ENCODE results near the gene TRIM44. TPM values are rescaled to one million over a fixed set of nuclear protein-coding genes. Genes with fewer than 3 reads are reported as not detected.

Gene TRIM44
- polyA plus RNA-seq, 2 of the 4 experiments (the other 2 are of a cell fraction) = 19.3 to 70.4 TPM

DNA sequence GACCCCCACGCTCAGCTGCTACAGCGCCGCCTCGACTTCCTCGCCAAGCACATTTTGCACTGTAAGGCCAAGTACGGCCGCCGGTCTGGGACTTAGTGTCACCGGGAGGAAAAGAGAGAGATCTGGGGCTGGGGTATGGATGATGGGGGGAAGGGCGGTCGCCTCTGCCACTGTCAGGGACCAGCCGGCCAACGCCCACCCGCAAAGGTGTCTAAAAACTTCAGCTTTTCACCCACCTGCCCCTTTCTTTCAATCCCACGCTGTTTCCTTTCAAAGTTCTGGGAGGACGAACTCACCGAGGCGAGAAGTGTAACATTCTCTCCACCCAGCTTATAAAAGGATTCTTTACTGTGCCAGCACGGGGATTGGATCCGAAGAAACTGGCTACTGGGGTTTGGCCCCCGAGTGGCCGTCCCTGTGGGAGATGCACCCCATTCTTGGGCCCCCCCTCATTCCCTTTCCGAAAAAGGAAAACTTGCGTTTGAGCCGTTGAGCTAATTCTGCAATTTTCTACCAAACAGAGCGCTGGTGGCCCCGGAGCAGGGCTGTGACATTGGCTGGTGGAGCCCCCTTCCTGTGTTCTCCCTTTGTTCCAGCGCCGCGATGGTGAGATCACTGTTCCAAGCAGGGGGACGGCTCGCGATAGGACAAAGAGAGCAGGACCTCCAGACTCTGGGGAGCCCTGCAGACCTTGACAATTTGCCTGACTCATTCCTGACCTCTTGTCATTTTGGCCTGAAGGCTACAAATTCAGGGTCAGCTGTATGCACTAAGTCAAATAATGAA lies 42.5 kb upstream of the TRIM44 start:
- Histone ChIP-seq H3K4me3 (peak overlapping the region; percentile 90), H3K4me1 (peaks cover 42% of the 10 kb centered on the region; the same call in 2 of the 3 replicates), H3K9me3 (no peaks in the 10 kb centered on the region), H3K27ac (peak overlapping the region; percentile 94 to 97), H3K4me2 (peak overlapping the region; percentile 94)
- TF ChIP-seq EHF (CRISPR knock-in tag; IDR thresholded peaks at IDR 0.05) (no peak), ZSCAN20 (CRISPR knock-in tag; IDR thresholded peaks at IDR 0.05) (no peak), ZC3H11A (IDR thresholded peaks at IDR 0.05) (no peak), BHLHE40 (IDR thresholded peaks at IDR 0.05; ENCODE audit: low read depth, low read length) (no peak), CBX2 (IDR thresholded peaks at IDR 0.05; ENCODE audit: borderline replicate concordance, low read depth) (no peak), HEYL (CRISPR knock-in tag; IDR thresholded peaks at IDR 0.05) (no peak), CBX8 (IDR thresholded peaks at IDR 0.05) (no peak), MYC (IDR thresholded peaks at IDR 0.05; ENCODE audit: borderline replicate concordance, low read length) (no peak), SMC3 (IDR thresholded peaks at IDR 0.05) (no peak), HOXB13 (CRISPR knock-in tag; IDR thresholded peaks at IDR 0.05; ENCODE audit: low read depth) (no peak)
- TF ChIP-seq, protein P1, sequence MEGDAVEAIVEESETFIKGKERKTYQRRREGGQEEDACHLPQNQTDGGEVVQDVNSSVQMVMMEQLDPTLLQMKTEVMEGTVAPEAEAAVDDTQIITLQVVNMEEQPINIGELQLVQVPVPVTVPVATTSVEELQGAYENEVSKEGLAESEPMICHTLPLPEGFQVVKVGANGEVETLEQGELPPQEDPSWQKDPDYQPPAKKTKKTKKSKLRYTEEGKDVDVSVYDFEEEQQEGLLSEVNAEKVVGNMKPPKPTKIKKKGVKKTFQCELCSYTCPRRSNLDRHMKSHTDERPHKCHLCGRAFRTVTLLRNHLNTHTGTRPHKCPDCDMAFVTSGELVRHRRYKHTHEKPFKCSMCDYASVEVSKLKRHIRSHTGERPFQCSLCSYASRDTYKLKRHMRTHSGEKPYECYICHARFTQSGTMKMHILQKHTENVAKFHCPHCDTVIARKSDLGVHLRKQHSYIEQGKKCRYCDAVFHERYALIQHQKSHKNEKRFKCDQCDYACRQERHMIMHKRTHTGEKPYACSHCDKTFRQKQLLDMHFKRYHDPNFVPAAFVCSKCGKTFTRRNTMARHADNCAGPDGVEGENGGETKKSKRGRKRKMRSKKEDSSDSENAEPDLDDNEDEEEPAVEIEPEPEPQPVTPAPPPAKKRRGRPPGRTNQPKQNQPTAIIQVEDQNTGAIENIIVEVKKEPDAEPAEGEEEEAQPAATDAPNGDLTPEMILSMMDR (IDR thresholded peaks at IDR 0.05) = no peak; the same call in 2 of the 3 replicates
- TF ChIP-seq, protein P2, sequence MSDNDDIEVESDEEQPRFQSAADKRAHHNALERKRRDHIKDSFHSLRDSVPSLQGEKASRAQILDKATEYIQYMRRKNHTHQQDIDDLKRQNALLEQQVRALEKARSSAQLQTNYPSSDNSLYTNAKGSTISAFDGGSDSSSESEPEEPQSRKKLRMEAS (IDR thresholded peaks at IDR 0.05) = no peak
- TF ChIP-seq, protein P3, sequence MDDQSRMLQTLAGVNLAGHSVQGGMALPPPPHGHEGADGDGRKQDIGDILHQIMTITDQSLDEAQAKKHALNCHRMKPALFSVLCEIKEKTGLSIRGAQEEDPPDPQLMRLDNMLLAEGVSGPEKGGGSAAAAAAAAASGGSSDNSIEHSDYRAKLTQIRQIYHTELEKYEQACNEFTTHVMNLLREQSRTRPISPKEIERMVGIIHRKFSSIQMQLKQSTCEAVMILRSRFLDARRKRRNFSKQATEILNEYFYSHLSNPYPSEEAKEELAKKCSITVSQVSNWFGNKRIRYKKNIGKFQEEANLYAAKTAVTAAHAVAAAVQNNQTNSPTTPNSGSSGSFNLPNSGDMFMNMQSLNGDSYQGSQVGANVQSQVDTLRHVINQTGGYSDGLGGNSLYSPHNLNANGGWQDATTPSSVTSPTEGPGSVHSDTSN (IDR thresholded peaks at IDR 0.05) = no peak
- DNase-seq (ENCODE audit: low read depth in 1 of 2, low spot score in 1 of 2) (peak; percentile 18 to 42), ATAC-seq (peak; percentile 0 to 18; a peak in 3 of 6 replicates), FAIRE-seq (no peak)
- POLR2A ChIA-PET = interaction anchor here (0.6 to 1.7 kb wide), 4 partner anchors 18 to 540 kb away, joined by 3 to 5 read pairs (median 4); partner anchors contain the start of gene TRIM44
- WGBS (ENCODE audit: missing lambda C conversion rate) = 12% methylated on average over 28 of the region's 33 CpGs
- CTCF ChIA-PET = interaction anchor here (0.7 to 3.9 kb wide), 19 partner anchors 9 to 654 kb away, joined by 3 to 35 read pairs (median 4); partner anchors contain the start of gene TRIM44

DNA sequence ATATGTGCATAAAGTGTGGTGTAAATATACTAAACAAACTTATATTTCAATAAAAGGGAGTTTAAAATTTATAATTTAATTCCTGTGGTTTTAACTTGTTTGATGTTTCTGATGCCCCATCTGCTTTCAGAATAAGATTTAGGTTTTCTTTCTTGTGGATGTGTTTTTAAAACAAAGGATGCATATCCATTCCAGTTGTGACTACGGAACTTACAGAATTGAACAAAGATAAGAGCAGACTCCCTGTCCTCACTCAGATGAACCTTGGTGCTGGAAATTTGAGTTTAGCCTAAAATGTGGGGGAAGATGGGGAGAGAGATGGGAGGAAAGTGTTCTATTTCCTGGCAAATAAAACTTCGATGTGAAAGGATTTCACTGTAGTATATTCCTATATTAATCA lies 41.8 kb upstream of the TRIM44 start:
- no peak for DNase-seq (ENCODE audit: low read depth in 1 of 2, low spot score in 1 of 2)
- Histone ChIP-seq H3K4me1 (peaks cover 35% of the 10 kb centered on the region; the same call in 2 of the 3 replicates), H3K4me3 (peak overlapping the region; percentile 90; the same call in 1 of the 3 replicates), H3K9me3 (no peaks in the 10 kb centered on the region), H3K4me2 (peak overlapping the region; percentile 94), H3K27ac (no peak overlapping the region)
- WGBS (ENCODE audit: missing lambda C conversion rate) = 68% methylated on average over 2 of the region's 2 CpGs
- TF ChIP-seq CHD2 (IDR thresholded peaks at IDR 0.05; ENCODE audit: low read length, partially characterized antibody) (no peak), FOXS1 (CRISPR knock-in tag; IDR thresholded peaks at IDR 0.05) (no peak)
- TF ChIP-seq, protein P4, sequence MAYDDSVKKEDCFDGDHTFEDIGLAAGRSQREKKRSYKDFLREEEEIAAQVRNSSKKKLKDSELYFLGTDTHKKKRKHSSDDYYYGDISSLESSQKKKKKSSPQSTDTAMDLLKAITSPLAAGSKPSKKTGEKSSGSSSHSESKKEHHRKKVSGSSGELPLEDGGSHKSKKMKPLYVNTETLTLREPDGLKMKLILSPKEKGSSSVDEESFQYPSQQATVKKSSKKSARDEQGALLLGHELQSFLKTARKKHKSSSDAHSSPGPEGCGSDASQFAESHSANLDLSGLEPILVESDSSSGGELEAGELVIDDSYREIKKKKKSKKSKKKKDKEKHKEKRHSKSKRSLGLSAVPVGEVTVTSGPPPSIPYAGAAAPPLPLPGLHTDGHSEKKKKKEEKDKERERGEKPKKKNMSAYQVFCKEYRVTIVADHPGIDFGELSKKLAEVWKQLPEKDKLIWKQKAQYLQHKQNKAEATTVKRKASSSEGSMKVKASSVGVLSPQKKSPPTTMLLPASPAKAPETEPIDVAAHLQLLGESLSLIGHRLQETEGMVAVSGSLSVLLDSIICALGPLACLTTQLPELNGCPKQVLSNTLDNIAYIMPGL (CRISPR knock-in tag; IDR thresholded peaks at IDR 0.05; ENCODE audit: borderline replicate concordance) = no peak
- no peak for ATAC-seq
- CTCF ChIA-PET = interaction anchor here (0.7 to 3.9 kb wide), 10 partner anchors 29 to 654 kb away, joined by 3 to 35 read pairs (median 4); partner anchors contain the start of gene TRIM44
- POLR2A ChIA-PET = no interaction called here
- no peak for FAIRE-seq

DNA sequence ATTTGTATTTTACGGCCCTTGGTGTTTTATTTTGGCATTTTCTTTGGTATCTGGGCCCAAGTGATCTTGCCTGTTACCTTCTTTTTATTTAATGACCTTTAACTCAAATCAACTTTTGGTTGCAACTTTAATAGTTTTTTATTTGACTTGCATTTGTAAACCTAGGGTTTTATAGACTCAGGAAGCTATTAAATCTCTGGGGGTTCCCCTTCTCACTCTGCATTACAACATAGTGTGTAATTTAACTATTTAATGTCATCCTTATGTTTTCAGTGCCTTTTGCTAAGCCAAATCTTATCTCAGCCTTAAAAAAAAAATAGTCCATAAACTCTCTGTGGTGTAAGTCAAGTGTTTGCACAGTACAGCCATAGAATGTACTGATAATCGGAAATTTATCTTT lies 41.0 kb upstream of the TRIM44 start:
- DNase-seq (ENCODE audit: low read depth in 1 of 2, low spot score in 1 of 2) (no peak), ATAC-seq (no peak), FAIRE-seq (no peak)
- Histone ChIP-seq H3K27ac (no peak overlapping the region), H3K9me3 (no peaks in the 10 kb centered on the region), H3K4me2 (peak overlapping the region; percentile 94; the same call in 2 of the 3 replicates), H3K4me1 (peaks cover 32% of the 10 kb centered on the region; the same call in 2 of the 3 replicates), H3K4me3 (no peak overlapping the region)
- TF ChIP-seq ESRRA (IDR thresholded peaks at IDR 0.05; ENCODE audit: borderline replicate concordance, low read length) (no peak), JUNB (IDR thresholded peaks at IDR 0.05) (no peak)
- 79% methylated on average over 2 of the region's 2 CpGs for WGBS (ENCODE audit: missing lambda C conversion rate)
- ChIA-PET CTCF (interaction anchor here (1.3 kb wide), 1 partner anchor 134 kb away, joined by 3 read pairs; no protein-coding TSS in a partner anchor), POLR2A (no interaction called here)

All from A549 (cell line).